A549 treated with AZD9567 at 1 μM for 4 hours (cell line): ENCODE measurements around the gene PRKX. TPM values are rescaled to one million over a fixed set of nuclear protein-coding genes. Genes with fewer than 3 reads are reported as not detected.

Experiments
- total RNA-seq: library from RNA; stranded (reverse); fragments of 200-300 nt; extraction: Qiagen RNA extraction; gene quantifications from 5 replicates; pipeline ENCODE4 v1.2.3, GENCODE V29; 2022; ENCODE audit not compliant: insufficient read depth

The PRKX gene
- 18.6 to 27.3 TPM (median 24.2 TPM) in 5 replicates for total RNA-seq

GRCh38 chrX:3713225-3713936 is at the start of gene PRKX:
PRKX (minus strand) TSS chrX:3713649; CDS start chrX:3713253, 396 bp downstream.

